Heart left ventricle (tissue), 16 donors: ENCODE results near the gene DOCK2. TPM values are rescaled to one million over a fixed set of nuclear protein-coding genes. Genes with fewer than 3 reads are reported as not detected.

ENCODE experiments used
- ATAC-seq, 4 donors: fragments of 200-7000 bp; cut with Tn5 transposase; one replicate each; pipeline ENCODE4 v1.9.1; 2020 to 2022; ENCODE audit warnings: moderate library complexity in 4 of 4, mild to moderate bottlenecking in 3 of 4, moderate number of reproducible peaks in 1 of 4
- DNase-seq, 5 donors: peaks; one replicate each; pipeline ENCODE4 v3.0.0-alpha.2; 2020
- H3K27ac ChIP-seq, 12 donors: fragments of 200-600 bp; sonication (generic) in 4 of 12; one replicate each; pipeline versions ENCODE4 v1.5.0 to v1.8.0; 2016 to 2022; ENCODE audit warnings: mild to moderate bottlenecking in 2 of 12
- H3K27me3 ChIP-seq, 9 donors: fragments of 200-600 bp; sonication (generic) in 2 of 9; one replicate each; pipeline versions ENCODE4 v1.5.1 to v1.8.0; 2016 to 2022; ENCODE audit warnings: mild to moderate bottlenecking in 3 of 9
- H3K36me3 ChIP-seq, 9 donors: fragments of 200-600 bp; sonication (generic) in 2 of 9; one replicate each; pipeline versions ENCODE4 v1.5.0 to v1.8.0; 2018 to 2022; ENCODE audit warnings: mild to moderate bottlenecking in 2 of 9
- H3K4me1 ChIP-seq, 12 donors: fragments of 200-600 bp; sonication (generic) in 4 of 12; one replicate each; pipeline versions ENCODE4 v1.5.0 to v1.8.0; 2016 to 2022; ENCODE audit warnings: mild to moderate bottlenecking in 3 of 12
- H3K4me3 ChIP-seq, 12 donors: fragments of 200-600 bp; sonication (generic) in 4 of 12; one replicate each; pipeline versions ENCODE4 v1.5.0 to v1.8.0; 2017 to 2022; ENCODE audit warnings: mild to moderate bottlenecking in 9 of 12, moderate library complexity in 4 of 12
- H3K9me3 ChIP-seq, 12 donors: fragments of 200-600 bp; sonication (generic) in 4 of 12; one replicate each; pipeline versions ENCODE4 v1.5.0 to v1.8.0; 2016 to 2022; ENCODE audit warnings: mild to moderate bottlenecking in 1 of 12
- POLR2A ChIP-seq, 2 donors: fragments of 450-650 bp; IDR thresholded peaks; one replicate each; pipeline ENCODE4 v1.6.1; 2017; ENCODE audit warnings: antibody characterized with exemption in 2 of 2, mild to moderate bottlenecking in 2 of 2, moderate library complexity in 2 of 2
- WGBS, 4 donors: extraction: QIAGEN DNeasy Blood & Tissue Kit in 2 of 4; methylation state at CpG; one replicate each; pipeline versions ENCODE4 v1.1.5 to v1.1.7; 2013 to 2018; 5-methylcytosine and 5-hydroxymethylcytosine counted together
- intact Hi-C, 10 donors: fragments of 100-400 bp; cut with DNase I; formaldehyde crosslinking; loops; one replicate each; pipeline versions ENCODE4 v1.11.1 to v1.14.2; 2022
- polyA plus RNA-seq, 2 donors: library from polyadenylated mRNA; stranded (reverse); fragments of 200-250 nt; gene quantifications; one replicate each; pipeline ENCODE4 v1.2.3, GENCODE V29; 2013
- total RNA-seq, 9 donors: library from RNA; depleted of rRNA in 2 of 9; stranded (reverse); fragments of >200 nt in 2 of 9; fragmentation: NEBNext Ultra II Directional in 3 of 9; extraction: Animal tissue kit (Norgen Biotek cat#: 25700) in 3 of 9; gene quantifications; one replicate each; pipeline versions ENCODE4 v1.1.0 to v1.2.4, GENCODE V29; 2016 to 2023
- TF ChIP-seq, protein P1 (sequence below), 12 donors: fragments of 200-600 bp; sonication (generic) in 4 of 12; IDR thresholded peaks; one replicate each; pipeline versions ENCODE4 v1.5.0 to v1.8.0; 2018 to 2022; ENCODE audit warnings: antibody characterized with exemption in 12 of 12, mild to moderate bottlenecking in 5 of 12
- donor health status: ischemic (EF 13 %, LVEDD 7.1; RV severe dilation, severe dysfunction).
- donor health status: healthy with polysubstance abuse.
- donor health status: DM: no; HTN: yes; CAD: no.
- donor health status: DM: no; HTN: no; CAD: no.
- donor health status: ischemic (EF 25% LVEDD 6.9; RV normal size, moderate dysfunction).
- donor health status: ischemic (EF 25% LVEDD 5.7; RV mildly dilated, moderate dysfunction).
- donor health status: healthy.
- donor health status: DM: yes; HTN: yes; CAD: no.
- donor health status: ischemic (EF 35%, LVEDD 5.7; RV mildly dilated, moderate dysfunction).
- donor health status: nonischemic (EF 11% LVEDD 7.7; RV severe dilation, severe dysfunction).
- donor health status: DM: yes; HTN: yes; CAD: no.
- donor health status: PGD.
- donor health status: ischemic (EF 29% LVEDD 5.4; RV normal size, mild dysfunction).
- donor health status: nonischemic (EF 23%, LVEDD 6.1; RV moderate dilation, normal function).

The DOCK2 gene
- total and polyA plus RNA-seq, 11 donors = 0.80 to 59.5 (median 4.6) TPM

DNA sequence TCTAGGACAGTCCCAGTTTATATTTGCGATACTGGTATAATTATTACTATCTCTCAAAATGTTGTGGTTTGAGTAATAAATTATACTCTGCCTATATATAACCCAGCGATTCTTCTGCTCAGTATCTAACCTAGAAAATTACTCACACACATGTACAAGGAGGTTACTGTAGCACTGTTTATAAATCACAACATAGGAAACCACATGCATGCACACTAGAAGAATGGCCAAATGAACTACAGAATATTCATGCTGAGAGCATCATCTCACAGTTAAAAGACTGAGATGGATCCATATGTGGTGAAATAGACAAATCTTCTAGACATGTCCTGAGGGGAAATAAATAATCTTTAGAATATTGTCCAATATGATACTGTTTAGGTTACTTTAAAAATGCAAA lies 281.2 kb downstream of the DOCK2 start:
- 82 to 87% (median 85%) methylated on average over 2 of the region's 2 CpGs for WGBS, 4 donors
- no peaks in the 10 kb centered on the region for H3K4me1 ChIP-seq
- no peaks in the 10 kb centered on the region for H3K9me3 ChIP-seq
- H3K36me3 ChIP-seq = no peaks in the 10 kb centered on the region
- no peak overlapping the region for H3K27ac ChIP-seq
- no peaks in the 10 kb centered on the region for H3K27me3 ChIP-seq
- intact Hi-C loops = no loop called here
- no peak for TF ChIP-seq POLR2A (IDR thresholded peaks at IDR 0.05)
- TF ChIP-seq, protein P1, sequence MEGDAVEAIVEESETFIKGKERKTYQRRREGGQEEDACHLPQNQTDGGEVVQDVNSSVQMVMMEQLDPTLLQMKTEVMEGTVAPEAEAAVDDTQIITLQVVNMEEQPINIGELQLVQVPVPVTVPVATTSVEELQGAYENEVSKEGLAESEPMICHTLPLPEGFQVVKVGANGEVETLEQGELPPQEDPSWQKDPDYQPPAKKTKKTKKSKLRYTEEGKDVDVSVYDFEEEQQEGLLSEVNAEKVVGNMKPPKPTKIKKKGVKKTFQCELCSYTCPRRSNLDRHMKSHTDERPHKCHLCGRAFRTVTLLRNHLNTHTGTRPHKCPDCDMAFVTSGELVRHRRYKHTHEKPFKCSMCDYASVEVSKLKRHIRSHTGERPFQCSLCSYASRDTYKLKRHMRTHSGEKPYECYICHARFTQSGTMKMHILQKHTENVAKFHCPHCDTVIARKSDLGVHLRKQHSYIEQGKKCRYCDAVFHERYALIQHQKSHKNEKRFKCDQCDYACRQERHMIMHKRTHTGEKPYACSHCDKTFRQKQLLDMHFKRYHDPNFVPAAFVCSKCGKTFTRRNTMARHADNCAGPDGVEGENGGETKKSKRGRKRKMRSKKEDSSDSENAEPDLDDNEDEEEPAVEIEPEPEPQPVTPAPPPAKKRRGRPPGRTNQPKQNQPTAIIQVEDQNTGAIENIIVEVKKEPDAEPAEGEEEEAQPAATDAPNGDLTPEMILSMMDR (IDR thresholded peaks at IDR 0.05) = no peak
- H3K4me3 ChIP-seq = no peak overlapping the region
- DNase-seq (no peak), ATAC-seq (no peak)

DNA sequence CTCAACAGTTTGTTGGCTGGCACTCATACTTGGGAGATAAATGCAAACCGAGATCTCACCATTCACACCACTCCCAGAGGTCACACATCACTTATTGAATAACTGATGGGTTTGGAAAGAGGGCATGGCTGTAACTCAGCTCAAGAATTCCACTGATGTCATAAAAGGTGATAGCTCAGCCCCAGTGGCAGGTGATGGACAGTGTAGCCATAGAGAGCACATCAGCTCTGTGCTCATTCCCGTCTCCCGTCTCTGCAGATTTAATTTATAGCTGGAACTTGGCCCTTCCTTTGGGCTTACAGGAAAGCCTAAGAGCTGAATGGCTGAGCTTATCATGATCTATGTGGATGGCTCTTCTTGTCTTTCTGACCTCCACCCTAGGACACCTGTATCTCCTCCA lies 283.4 kb downstream of the DOCK2 start:
- TF ChIP-seq, protein P1 (IDR thresholded peaks at IDR 0.05) = no peak
- no peak for TF ChIP-seq POLR2A (IDR thresholded peaks at IDR 0.05)
- Histone ChIP-seq H3K27ac (no peak overlapping the region), H3K27me3 (no peaks in the 10 kb centered on the region), H3K4me1 (no peaks in the 10 kb centered on the region), H3K9me3 (no peaks in the 10 kb centered on the region), H3K36me3 (no peaks in the 10 kb centered on the region), H3K4me3 (no peak overlapping the region)
- WGBS, 4 donors = 67 to 83% (median 75%) methylated on average over 3 of the region's 3 CpGs
- DNase-seq (no peak), ATAC-seq (no peak)
- intact Hi-C loops = no loop called here

DNA sequence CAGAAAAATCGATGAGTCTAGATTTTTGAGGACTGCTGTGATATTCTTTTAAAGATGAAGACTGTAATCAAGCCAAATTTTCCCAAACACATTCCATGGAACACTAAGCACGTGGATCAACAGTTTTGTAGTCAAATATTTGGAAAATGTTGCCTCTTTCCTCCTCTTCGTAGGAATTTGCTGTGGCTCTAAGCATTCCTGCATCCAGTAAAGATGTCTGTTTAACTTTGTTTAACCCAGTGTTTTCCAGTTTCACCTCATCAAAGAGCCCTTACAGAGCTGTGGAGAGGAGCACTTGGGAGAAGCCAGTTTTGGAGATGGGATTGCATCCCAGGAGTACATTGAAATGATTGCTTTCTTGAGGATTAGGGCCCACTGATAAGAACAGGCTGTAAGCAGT lies 284.3 kb downstream of the DOCK2 start:
- DNase-seq (no peak), ATAC-seq (no peak)
- Histone ChIP-seq H3K9me3 (no peaks in the 10 kb centered on the region), H3K27me3 (no peaks in the 10 kb centered on the region), H3K4me1 (no peaks in the 10 kb centered on the region), H3K27ac (no peak overlapping the region), H3K4me3 (no peak overlapping the region), H3K36me3 (no peaks in the 10 kb centered on the region)
- TF ChIP-seq, protein P1 (IDR thresholded peaks at IDR 0.05) = no peak
- TF ChIP-seq POLR2A (IDR thresholded peaks at IDR 0.05) = no peak
- WGBS, 4 donors = 35 to 44% (median 38%) methylated on average over 3 of the region's 3 CpGs
- intact Hi-C loops = no loop called here

DNA sequence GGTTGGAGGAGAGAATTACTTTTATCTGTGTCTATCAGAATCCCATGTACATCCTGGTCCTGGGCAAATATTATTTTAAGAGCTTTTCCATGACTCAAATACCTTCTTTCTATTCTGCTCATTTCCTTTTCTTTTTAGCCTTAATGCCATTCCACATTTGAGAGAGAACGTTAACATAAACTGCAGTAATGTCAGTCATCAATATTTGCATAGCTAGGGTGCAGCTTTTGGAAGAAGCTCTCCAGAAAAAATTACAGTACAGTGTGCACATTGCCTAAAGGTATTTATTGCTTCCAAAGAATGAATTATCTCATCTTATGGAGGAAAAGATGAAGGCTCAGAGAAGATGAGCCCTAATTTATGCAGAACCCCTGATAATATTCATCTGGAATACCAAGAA lies 284.9 kb downstream of the DOCK2 start:
- 43 to 55% (median 53%) methylated on average over 1 of the region's 1 CpG for WGBS, 4 donors
- no peak overlapping the region for H3K4me3 ChIP-seq

More for the DNA sequence above, 284.9 kb downstream of the DOCK2 start:
- H3K27ac ChIP-seq = no peak overlapping the region
- DNase-seq = no peak
- H3K27me3 ChIP-seq = no peaks in the 10 kb centered on the region
- no peaks in the 10 kb centered on the region for H3K4me1 ChIP-seq
- ATAC-seq = no peak
- H3K36me3 ChIP-seq = no peaks in the 10 kb centered on the region
- intact Hi-C loops = no loop called here
- H3K9me3 ChIP-seq = no peaks in the 10 kb centered on the region
- TF ChIP-seq POLR2A (IDR thresholded peaks at IDR 0.05) = no peak
- TF ChIP-seq, protein P1 (IDR thresholded peaks at IDR 0.05) = no peak
